WTC11 (cell line): ENCODE results near the gene NANOGP8.

Experiments used
- E2F1 ChIP-seq: sonication (generic); formaldehyde crosslinking; IDR thresholded peaks from 2 replicates; pipeline ENCODE4 v1.8.0; 2022; ENCODE audit warnings: mild to moderate bottlenecking, missing genetic modification reagents
- FOXK1 ChIP-seq: sonication (generic); formaldehyde crosslinking; IDR thresholded peaks from 2 replicates; pipeline ENCODE4 v1.8.0; 2022; ENCODE audit warnings: mild to moderate bottlenecking, moderate library complexity, missing genetic modification reagents
- KAT7 ChIP-seq: sonication (generic); formaldehyde crosslinking; IDR thresholded peaks from 2 replicates; pipeline ENCODE4 v1.8.1; 2023; ENCODE audit warnings: missing genetic modification reagents, mild to moderate bottlenecking, borderline replicate concordance
- MAX ChIP-seq: sonication (generic); formaldehyde crosslinking; IDR thresholded peaks from 2 replicates; pipeline ENCODE4 v1.8.0; 2022; ENCODE audit warnings: mild to moderate bottlenecking, missing genetic modification reagents
- MXD4 ChIP-seq: fragments of 250-450 bp; sonication (Bioruptor Pico); IDR thresholded peaks from 2 replicates; pipeline ENCODE4 v1.8.0; 2021; ENCODE audit warnings: mild to moderate bottlenecking, moderate library complexity, borderline replicate concordance
- NR3C1 ChIP-seq: sonication (generic); formaldehyde crosslinking; conservative IDR thresholded peaks from 2 replicates; pipeline ENCODE4 v1.8.1; 2023; ENCODE audit warnings: low read depth, mild to moderate bottlenecking, missing genetic modification reagents
- RELA ChIP-seq: sonication (generic); formaldehyde crosslinking; IDR thresholded peaks from 2 replicates; pipeline ENCODE4 v1.8.1; 2022; ENCODE audit warnings: missing genetic modification reagents, mild to moderate bottlenecking, borderline replicate concordance
- SMAD4 ChIP-seq: sonication (generic); formaldehyde crosslinking; IDR thresholded peaks from 2 replicates; pipeline ENCODE4 v1.8.0; 2022; ENCODE audit warnings: mild to moderate bottlenecking, missing genetic modification reagents
- ZNF121 ChIP-seq: sonication (generic); formaldehyde crosslinking; IDR thresholded peaks from 2 replicates; pipeline ENCODE4 v1.8.0; 2023; ENCODE audit warnings: missing genetic modification reagents
- ZNF416 ChIP-seq: fragments of 250-450 bp; sonication (Bioruptor Pico); IDR thresholded peaks from 2 replicates; pipeline ENCODE4 v1.9.0; 2021; ENCODE audit warnings: mild to moderate bottlenecking, inconsistent platforms
- TF ChIP-seq, protein P1 (sequence below): sonication (generic); formaldehyde crosslinking; IDR thresholded peaks from 2 replicates; pipeline ENCODE4 v1.8.0; 2022; ENCODE audit warnings: mild to moderate bottlenecking, missing genetic modification reagents
- TF ChIP-seq, protein P2 (sequence below): fragments of 200-600 bp; IDR thresholded peaks from 2 replicates; pipeline ENCODE4 v1.8.0; 2022; ENCODE audit warnings: antibody characterized with exemption
- TF ChIP-seq, protein P3 (sequence below): sonication (generic); formaldehyde crosslinking; IDR thresholded peaks from 2 replicates; pipeline ENCODE4 v1.8.1; 2022; ENCODE audit warnings: low read depth, missing genetic modification reagents, borderline replicate concordance
- TF ChIP-seq, protein P4 (sequence below): sonication (generic); formaldehyde crosslinking; IDR thresholded peaks from 2 replicates; pipeline ENCODE4 v1.8.1; 2023; ENCODE audit warnings: mild to moderate bottlenecking, missing genetic modification reagents, moderate library complexity

DNA sequence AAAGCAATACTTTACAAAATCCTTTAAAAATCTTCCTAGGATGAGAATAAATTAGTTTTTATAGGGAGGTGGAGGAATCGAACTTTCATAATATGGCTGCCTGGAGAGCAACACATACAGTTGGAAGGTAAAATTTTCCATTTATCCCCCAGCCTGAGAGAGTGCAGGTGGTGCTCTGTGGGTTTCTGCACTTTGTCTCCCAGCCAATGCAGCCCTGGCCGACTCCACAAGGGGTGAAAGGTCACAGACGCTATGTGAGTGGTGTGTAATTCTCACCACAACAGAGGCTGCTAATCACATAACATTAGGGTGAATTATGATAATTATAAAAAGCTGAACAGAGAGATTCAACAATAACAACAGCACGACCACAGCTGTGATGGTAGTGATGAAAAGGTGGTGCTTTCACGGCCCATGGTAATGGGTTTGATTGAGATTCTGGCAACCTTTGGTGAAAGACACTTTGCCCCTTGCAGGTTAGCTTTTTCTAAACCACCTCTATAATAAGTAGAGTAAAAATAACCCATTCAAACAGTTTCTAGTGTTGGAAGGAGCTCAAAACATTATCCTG, 30.1 kb upstream of the NANOGP8 start:
- no peak for TF ChIP-seq KAT7 (CRISPR knock-in tag)
- TF ChIP-seq ZNF121 (CRISPR knock-in tag) = no peak
- TF ChIP-seq, protein P1, sequence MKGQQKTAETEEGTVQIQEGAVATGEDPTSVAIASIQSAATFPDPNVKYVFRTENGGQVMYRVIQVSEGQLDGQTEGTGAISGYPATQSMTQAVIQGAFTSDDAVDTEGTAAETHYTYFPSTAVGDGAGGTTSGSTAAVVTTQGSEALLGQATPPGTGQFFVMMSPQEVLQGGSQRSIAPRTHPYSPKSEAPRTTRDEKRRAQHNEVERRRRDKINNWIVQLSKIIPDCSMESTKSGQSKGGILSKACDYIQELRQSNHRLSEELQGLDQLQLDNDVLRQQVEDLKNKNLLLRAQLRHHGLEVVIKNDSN (CRISPR knock-in tag) = no peak
- TF ChIP-seq, protein P2, sequence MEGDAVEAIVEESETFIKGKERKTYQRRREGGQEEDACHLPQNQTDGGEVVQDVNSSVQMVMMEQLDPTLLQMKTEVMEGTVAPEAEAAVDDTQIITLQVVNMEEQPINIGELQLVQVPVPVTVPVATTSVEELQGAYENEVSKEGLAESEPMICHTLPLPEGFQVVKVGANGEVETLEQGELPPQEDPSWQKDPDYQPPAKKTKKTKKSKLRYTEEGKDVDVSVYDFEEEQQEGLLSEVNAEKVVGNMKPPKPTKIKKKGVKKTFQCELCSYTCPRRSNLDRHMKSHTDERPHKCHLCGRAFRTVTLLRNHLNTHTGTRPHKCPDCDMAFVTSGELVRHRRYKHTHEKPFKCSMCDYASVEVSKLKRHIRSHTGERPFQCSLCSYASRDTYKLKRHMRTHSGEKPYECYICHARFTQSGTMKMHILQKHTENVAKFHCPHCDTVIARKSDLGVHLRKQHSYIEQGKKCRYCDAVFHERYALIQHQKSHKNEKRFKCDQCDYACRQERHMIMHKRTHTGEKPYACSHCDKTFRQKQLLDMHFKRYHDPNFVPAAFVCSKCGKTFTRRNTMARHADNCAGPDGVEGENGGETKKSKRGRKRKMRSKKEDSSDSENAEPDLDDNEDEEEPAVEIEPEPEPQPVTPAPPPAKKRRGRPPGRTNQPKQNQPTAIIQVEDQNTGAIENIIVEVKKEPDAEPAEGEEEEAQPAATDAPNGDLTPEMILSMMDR = no peak
- no peak for TF ChIP-seq E2F1 (CRISPR knock-in tag)
- TF ChIP-seq, protein P3, sequence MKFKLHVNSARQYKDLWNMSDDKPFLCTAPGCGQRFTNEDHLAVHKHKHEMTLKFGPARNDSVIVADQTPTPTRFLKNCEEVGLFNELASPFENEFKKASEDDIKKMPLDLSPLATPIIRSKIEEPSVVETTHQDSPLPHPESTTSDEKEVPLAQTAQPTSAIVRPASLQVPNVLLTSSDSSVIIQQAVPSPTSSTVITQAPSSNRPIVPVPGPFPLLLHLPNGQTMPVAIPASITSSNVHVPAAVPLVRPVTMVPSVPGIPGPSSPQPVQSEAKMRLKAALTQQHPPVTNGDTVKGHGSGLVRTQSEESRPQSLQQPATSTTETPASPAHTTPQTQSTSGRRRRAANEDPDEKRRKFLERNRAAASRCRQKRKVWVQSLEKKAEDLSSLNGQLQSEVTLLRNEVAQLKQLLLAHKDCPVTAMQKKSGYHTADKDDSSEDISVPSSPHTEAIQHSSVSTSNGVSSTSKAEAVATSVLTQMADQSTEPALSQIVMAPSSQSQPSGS (CRISPR knock-in tag) = no peak
- TF ChIP-seq, protein P4, sequence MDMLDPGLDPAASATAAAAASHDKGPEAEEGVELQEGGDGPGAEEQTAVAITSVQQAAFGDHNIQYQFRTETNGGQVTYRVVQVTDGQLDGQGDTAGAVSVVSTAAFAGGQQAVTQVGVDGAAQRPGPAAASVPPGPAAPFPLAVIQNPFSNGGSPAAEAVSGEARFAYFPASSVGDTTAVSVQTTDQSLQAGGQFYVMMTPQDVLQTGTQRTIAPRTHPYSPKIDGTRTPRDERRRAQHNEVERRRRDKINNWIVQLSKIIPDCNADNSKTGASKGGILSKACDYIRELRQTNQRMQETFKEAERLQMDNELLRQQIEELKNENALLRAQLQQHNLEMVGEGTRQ (CRISPR knock-in tag) = no peak
- TF ChIP-seq SMAD4 (CRISPR knock-in tag) = no peak
- TF ChIP-seq NR3C1 (CRISPR knock-in tag) = no peak
- TF ChIP-seq ZNF416 (CRISPR knock-in tag) = no peak
- no peak for TF ChIP-seq FOXK1 (CRISPR knock-in tag)
- TF ChIP-seq MAX = no peak
- no peak for TF ChIP-seq RELA (CRISPR knock-in tag)
- no peak for TF ChIP-seq MXD4 (CRISPR knock-in tag)
